ENCODE measurements around the gene CCSAP. TPM values are rescaled to one million over a fixed set of nuclear protein-coding genes. Genes with fewer than 3 reads are reported as not detected.
"Not testable (repeated sequence)": the region's sequence is repeated elsewhere in the genome, so short reads cannot be mapped to it uniquely, and the experiment has no call there.

CCSAP gene
- total RNA-seq, 3 donors from 2014 or later: 1.6 to 4.2 (median 3.3) TPM

- Histone ChIP-seq H3K4me1 (ENCODE audit: low read depth) (no peaks in the 10 kb centered on the region), H3K4me3 (no peak overlapping the region), H3K9me3 (no peaks in the 10 kb centered on the region), H3K36me3 (ENCODE audit: low read depth) (no peaks in the 10 kb centered on the region)
- intact Hi-C loops (cut with DNase I, micrococcal nuclease): no loop called here
- ATAC-seq (peak; percentile 83), DNase-seq (peak; percentile 59 to 78 (median 72))
- TF ChIP-seq CTCF (IDR thresholded peaks at IDR 0.05): peak; percentile 15
Measured at GRCh38 chr1:229295745-229296144, 47.1 kb downstream of the CCSAP start.

- no peaks in the 10 kb centered on the region for H3K4me1 ChIP-seq (ENCODE audit: low read depth)
- no peak overlapping the region for H3K4me3 ChIP-seq
- no peak for DNase-seq
- no peak for ATAC-seq
- no peak for TF ChIP-seq CTCF (IDR thresholded peaks at IDR 0.05)
- intact Hi-C loops (cut with DNase I, micrococcal nuclease): no loop called here
- no peaks in the 10 kb centered on the region for H3K9me3 ChIP-seq
- no peaks in the 10 kb centered on the region for H3K36me3 ChIP-seq (ENCODE audit: low read depth)
Measured at GRCh38 chr1:229293528-229294204, 49.2 kb downstream of the CCSAP start.

- H3K4me1 ChIP-seq (ENCODE audit: low read depth); DNase-seq; ATAC-seq; H3K4me3 ChIP-seq; H3K9me3 ChIP-seq; H3K36me3 ChIP-seq (ENCODE audit: low read depth); intact Hi-C loops (cut with DNase I, micrococcal nuclease): not testable (repeated sequence)
Measured at GRCh38 chr1:229291686-229292085, 51.2 kb downstream of the CCSAP start.

- no peaks in the 10 kb centered on the region for H3K4me1 ChIP-seq (ENCODE audit: low read depth)
- no peaks in the 10 kb centered on the region for H3K9me3 ChIP-seq
- H3K36me3 ChIP-seq (ENCODE audit: low read depth): no peaks in the 10 kb centered on the region
- TF ChIP-seq CTCF (IDR thresholded peaks at IDR 0.05): no peak
- ATAC-seq (no peak), DNase-seq (no peak)
- intact Hi-C loops (cut with DNase I, micrococcal nuclease): no loop called here
- H3K4me3 ChIP-seq: no peak overlapping the region
Measured at GRCh38 chr1:229288516-229288915, 54.3 kb downstream of the CCSAP start.

GRCh38 chr1:229287267-229287666 is 55.6 kb downstream of the CCSAP start:
- DNase-seq (no peak), ATAC-seq (no peak)
- H3K4me3 ChIP-seq: no peak overlapping the region
- intact Hi-C loops (cut with DNase I, micrococcal nuclease): no loop called here
- H3K4me1 ChIP-seq (ENCODE audit: low read depth): peaks cover 4% of the 10 kb centered on the region
- H3K9me3 ChIP-seq: no peaks in the 10 kb centered on the region
- TF ChIP-seq CTCF (IDR thresholded peaks at IDR 0.05): no peak
- no peaks in the 10 kb centered on the region for H3K36me3 ChIP-seq (ENCODE audit: low read depth)

GRCh38 chr1:229286099-229286766 is 56.6 kb downstream of the CCSAP start:
- ATAC-seq (no peak), DNase-seq (no peak)
- peaks cover 9% of the 10 kb centered on the region for H3K4me1 ChIP-seq (ENCODE audit: low read depth)
- H3K36me3 ChIP-seq (ENCODE audit: low read depth): no peaks in the 10 kb centered on the region
- H3K4me3 ChIP-seq: no peak overlapping the region
- H3K9me3 ChIP-seq: no peaks in the 10 kb centered on the region
- intact Hi-C loops (cut with DNase I, micrococcal nuclease): no loop called here
- no peak for TF ChIP-seq CTCF (IDR thresholded peaks at IDR 0.05)

Measured in mucosa of descending colon (tissue), 3 donors.